ENCODE data around the gene ERBB4.
"Not testable (repeated sequence)": the region's sequence is repeated elsewhere in the genome, so short reads cannot be mapped to it uniquely, and the experiment has no call there.

Gene ERBB4

DNA sequence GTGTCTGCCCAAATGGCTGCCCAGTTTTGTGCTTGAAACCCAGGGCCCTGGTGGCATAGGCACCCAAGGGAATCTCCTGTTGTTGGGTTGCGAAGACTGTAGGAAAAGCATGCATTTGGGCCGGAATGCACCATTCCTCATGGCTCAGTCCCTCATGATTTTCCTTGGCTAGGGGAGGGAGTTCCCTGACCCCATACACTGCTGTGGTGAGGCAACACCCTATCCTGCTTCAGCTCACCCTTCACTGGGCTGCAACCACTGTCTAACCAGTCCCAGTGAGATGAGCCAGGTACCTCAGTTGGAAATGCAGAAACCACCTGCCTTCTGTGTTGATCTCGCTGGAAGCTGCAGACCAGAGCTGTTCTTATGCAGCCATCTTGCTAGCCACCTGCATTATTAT is 300.4 kb downstream of the ERBB4 start:
- H3K36me3 Mint-ChIP-seq (ENCODE audit: low read depth); DNase-seq; H3K4me3 Mint-ChIP-seq; H3K27ac Mint-ChIP-seq; H3K4me1 Mint-ChIP-seq (ENCODE audit: low read depth); H3K27me3 Mint-ChIP-seq: not testable (repeated sequence)
- H3K9me3 Mint-ChIP-seq = peaks cover 12% of the 10 kb centered on the region

- Mint-ChIP-seq H3K27me3 (no peaks in the 10 kb centered on the region), H3K4me1 (ENCODE audit: low read depth) (no peaks in the 10 kb centered on the region), H3K9me3 (peaks cover 12% of the 10 kb centered on the region), H3K27ac (no peak overlapping the region), H3K36me3 (ENCODE audit: low read depth) (no peaks in the 10 kb centered on the region), H3K4me3 (no peak overlapping the region)
- DNase-seq = no peak
Measured at GRCh38 chr2:212237350-212238095, 301.1 kb downstream of the ERBB4 start.

- Mint-ChIP-seq H3K27ac (no peak overlapping the region), H3K9me3 (peaks cover 3% of the 10 kb centered on the region), H3K36me3 (ENCODE audit: low read depth) (no peaks in the 10 kb centered on the region), H3K4me1 (ENCODE audit: low read depth) (no peaks in the 10 kb centered on the region), H3K4me3 (no peak overlapping the region), H3K27me3 (no peaks in the 10 kb centered on the region)
- no peak for DNase-seq
Measured at GRCh38 chr2:212228743-212229171, 309.8 kb downstream of the ERBB4 start.

- no peaks in the 10 kb centered on the region for H3K27me3 Mint-ChIP-seq
- H3K9me3 Mint-ChIP-seq = peaks cover 3% of the 10 kb centered on the region
- no peaks in the 10 kb centered on the region for H3K36me3 Mint-ChIP-seq (ENCODE audit: low read depth)
- DNase-seq = no peak
- no peak overlapping the region for H3K4me3 Mint-ChIP-seq
- no peaks in the 10 kb centered on the region for H3K4me1 Mint-ChIP-seq (ENCODE audit: low read depth)
- H3K27ac Mint-ChIP-seq = no peak overlapping the region
Measured at GRCh38 chr2:212227755-212228154, 310.8 kb downstream of the ERBB4 start.

GRCh38 chr2:212226114-212226513 is 312.5 kb downstream of the ERBB4 start:
- no peak for DNase-seq
- Mint-ChIP-seq H3K9me3 (peaks cover 5% of the 10 kb centered on the region), H3K27me3 (no peaks in the 10 kb centered on the region), H3K4me3 (no peak overlapping the region), H3K27ac (no peak overlapping the region), H3K4me1 (ENCODE audit: low read depth) (no peaks in the 10 kb centered on the region), H3K36me3 (ENCODE audit: low read depth) (no peaks in the 10 kb centered on the region)

DNA sequence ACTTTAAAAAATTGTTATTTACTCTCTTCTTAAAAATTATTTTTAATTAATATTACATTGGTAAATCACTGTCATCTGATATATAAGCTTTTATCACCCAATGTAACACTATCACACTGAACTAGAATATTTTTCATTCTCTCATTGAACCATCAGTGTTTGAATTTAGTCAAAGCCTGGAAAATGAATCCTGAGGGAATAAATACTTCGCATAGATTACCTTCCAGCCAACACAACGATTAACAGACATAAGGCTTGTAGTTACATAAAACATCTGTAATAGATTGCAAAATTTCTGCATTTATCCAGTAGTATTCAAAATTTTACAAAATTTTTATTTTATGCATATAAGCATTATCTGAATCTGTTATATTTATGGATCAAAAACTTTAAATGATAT is 314.9 kb downstream of the ERBB4 start:
- H3K36me3 Mint-ChIP-seq (ENCODE audit: low read depth) = no peaks in the 10 kb centered on the region
- H3K9me3 Mint-ChIP-seq = peaks cover 2% of the 10 kb centered on the region
- no peak for DNase-seq
- no peaks in the 10 kb centered on the region for H3K4me1 Mint-ChIP-seq (ENCODE audit: low read depth)
- H3K27ac Mint-ChIP-seq = no peak overlapping the region
- no peak overlapping the region for H3K4me3 Mint-ChIP-seq
- H3K27me3 Mint-ChIP-seq = no peaks in the 10 kb centered on the region

DNA sequence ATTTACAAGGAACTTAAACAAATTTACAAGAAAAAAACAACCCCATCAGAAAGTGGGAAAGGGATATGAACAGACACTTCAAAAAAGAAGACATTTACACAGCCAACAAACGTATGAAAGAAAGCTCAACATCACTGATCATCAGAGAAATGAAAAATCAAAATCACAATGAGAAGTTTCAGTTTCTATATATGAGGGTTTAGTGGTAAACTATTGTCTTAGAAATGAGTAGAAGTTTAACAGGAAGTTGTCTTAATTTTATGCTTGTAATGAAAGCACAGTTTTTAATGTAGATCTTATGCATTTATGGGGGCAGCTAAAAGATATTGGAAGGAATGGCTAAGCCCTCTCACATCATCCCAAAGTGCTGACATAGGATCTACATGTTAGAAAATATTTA is 325.4 kb downstream of the ERBB4 start:
- Mint-ChIP-seq H3K4me3 (no peak overlapping the region), H3K27ac (no peak overlapping the region), H3K27me3 (no peaks in the 10 kb centered on the region), H3K36me3 (ENCODE audit: low read depth) (no peaks in the 10 kb centered on the region), H3K4me1 (ENCODE audit: low read depth) (no peaks in the 10 kb centered on the region), H3K9me3 (peaks cover 2% of the 10 kb centered on the region)
- no peak for DNase-seq

DNA sequence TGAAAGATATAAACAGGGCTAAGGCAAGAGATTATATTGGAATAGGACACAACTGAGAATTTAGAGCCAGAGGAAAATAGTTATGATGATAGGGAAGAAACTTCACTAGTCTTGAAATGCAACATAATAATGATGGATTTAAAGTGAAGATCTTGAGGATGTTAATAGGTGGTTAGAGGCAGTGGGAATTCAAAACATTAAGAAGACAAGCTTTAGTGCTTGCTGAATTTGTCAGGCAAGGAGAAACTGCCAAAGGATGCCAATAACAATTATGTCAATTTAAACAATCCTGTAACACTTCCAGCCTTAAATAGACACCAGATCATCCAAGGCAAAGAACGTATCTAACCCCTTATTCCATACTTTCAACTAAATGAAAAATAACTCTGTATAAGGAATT is 330.1 kb downstream of the ERBB4 start:
- H3K27ac Mint-ChIP-seq = no peak overlapping the region
- H3K27me3 Mint-ChIP-seq = no peaks in the 10 kb centered on the region
- peaks cover 5% of the 10 kb centered on the region for H3K9me3 Mint-ChIP-seq
- H3K4me3 Mint-ChIP-seq = no peak overlapping the region
- no peaks in the 10 kb centered on the region for H3K36me3 Mint-ChIP-seq (ENCODE audit: low read depth)
- no peak for DNase-seq
- no peaks in the 10 kb centered on the region for H3K4me1 Mint-ChIP-seq (ENCODE audit: low read depth)

DNA sequence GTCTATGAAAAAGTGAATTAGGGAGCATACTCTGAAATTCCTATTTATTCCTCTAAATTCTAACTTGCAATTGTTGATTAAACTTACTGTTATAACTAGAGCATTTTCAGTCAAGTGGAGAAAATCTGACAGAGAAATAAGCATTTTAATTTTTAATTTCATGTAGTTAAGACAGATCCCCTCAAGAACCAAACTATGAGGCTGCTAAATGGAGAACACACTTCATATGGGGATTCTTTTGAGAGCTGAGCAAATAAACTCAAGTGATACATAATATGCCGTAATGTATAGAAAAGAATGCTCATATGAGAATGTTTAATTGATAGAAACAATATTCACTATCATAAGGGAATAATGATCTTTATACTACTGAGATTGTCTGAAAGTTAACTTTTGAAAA is 340.8 kb downstream of the ERBB4 start:
- Mint-ChIP-seq H3K4me1 (ENCODE audit: low read depth) (no peaks in the 10 kb centered on the region), H3K9me3 (no peaks in the 10 kb centered on the region), H3K36me3 (ENCODE audit: low read depth) (no peaks in the 10 kb centered on the region), H3K27me3 (no peaks in the 10 kb centered on the region), H3K4me3 (no peak overlapping the region), H3K27ac (no peak overlapping the region)
- DNase-seq = no peak

DNA sequence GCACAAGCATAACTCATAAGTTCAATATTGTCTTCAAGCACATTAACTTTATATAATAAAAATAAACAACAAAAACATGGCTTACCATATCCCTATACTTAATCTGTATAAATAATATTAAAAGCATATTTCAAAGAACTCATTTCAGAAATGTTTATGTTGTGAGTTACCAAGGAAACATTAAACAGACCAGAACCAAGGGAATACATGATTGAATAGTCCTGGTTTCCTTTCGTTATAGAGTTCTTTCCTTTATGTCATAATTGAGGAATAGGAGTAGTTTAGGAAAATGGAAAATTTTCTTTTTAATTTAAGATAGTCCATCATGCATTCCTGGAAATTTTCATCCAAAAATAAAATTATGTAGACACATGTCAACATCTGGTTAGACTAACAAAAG is 343.0 kb downstream of the ERBB4 start:
- no peaks in the 10 kb centered on the region for H3K36me3 Mint-ChIP-seq (ENCODE audit: low read depth)
- DNase-seq = no peak
- no peak overlapping the region for H3K4me3 Mint-ChIP-seq
- H3K27ac Mint-ChIP-seq = no peak overlapping the region
- no peaks in the 10 kb centered on the region for H3K27me3 Mint-ChIP-seq
- H3K9me3 Mint-ChIP-seq = no peaks in the 10 kb centered on the region
- no peaks in the 10 kb centered on the region for H3K4me1 Mint-ChIP-seq (ENCODE audit: low read depth)

DNA sequence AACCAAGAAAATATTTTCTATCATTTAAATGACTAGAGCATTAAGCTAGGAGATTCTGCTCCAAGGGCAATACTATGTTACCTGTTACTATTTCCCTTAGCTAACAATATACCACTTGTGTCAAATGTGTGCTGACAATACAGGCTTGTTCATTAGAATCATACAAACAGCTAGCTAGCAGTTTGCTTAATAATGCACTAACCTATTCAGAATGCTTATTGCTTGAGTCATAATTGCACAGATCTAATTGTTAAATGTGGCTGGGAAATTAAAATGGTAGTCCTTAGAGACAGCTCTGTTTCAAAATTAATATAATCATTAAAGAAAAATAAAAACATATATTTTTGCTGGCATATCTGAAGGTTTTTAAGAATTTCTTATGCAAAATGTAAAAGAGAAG is 344.2 kb downstream of the ERBB4 start:
- Mint-ChIP-seq H3K4me3 (no peak overlapping the region), H3K9me3 (no peaks in the 10 kb centered on the region), H3K36me3 (ENCODE audit: low read depth) (no peaks in the 10 kb centered on the region), H3K27me3 (no peaks in the 10 kb centered on the region), H3K27ac (no peak overlapping the region), H3K4me1 (ENCODE audit: low read depth) (no peaks in the 10 kb centered on the region)
- DNase-seq = no peak

GRCh38 chr2:212193803-212194202 is 344.8 kb downstream of the ERBB4 start:
- no peak for DNase-seq

GRCh38 chr2:212193056-212193455 is 345.5 kb downstream of the ERBB4 start:
- no peak overlapping the region for H3K4me3 Mint-ChIP-seq
- no peak for DNase-seq
- no peak overlapping the region for H3K27ac Mint-ChIP-seq
- no peaks in the 10 kb centered on the region for H3K27me3 Mint-ChIP-seq
- no peaks in the 10 kb centered on the region for H3K4me1 Mint-ChIP-seq (ENCODE audit: low read depth)
- no peaks in the 10 kb centered on the region for H3K9me3 Mint-ChIP-seq
- no peaks in the 10 kb centered on the region for H3K36me3 Mint-ChIP-seq (ENCODE audit: low read depth)

More at GRCh38 chr2:212193803-212194202, 344.8 kb downstream of the ERBB4 start:
- Mint-ChIP-seq H3K4me3 (no peak overlapping the region), H3K4me1 (ENCODE audit: low read depth) (no peaks in the 10 kb centered on the region), H3K27me3 (no peaks in the 10 kb centered on the region), H3K27ac (no peak overlapping the region), H3K9me3 (no peaks in the 10 kb centered on the region), H3K36me3 (ENCODE audit: low read depth) (no peaks in the 10 kb centered on the region)

DNA sequence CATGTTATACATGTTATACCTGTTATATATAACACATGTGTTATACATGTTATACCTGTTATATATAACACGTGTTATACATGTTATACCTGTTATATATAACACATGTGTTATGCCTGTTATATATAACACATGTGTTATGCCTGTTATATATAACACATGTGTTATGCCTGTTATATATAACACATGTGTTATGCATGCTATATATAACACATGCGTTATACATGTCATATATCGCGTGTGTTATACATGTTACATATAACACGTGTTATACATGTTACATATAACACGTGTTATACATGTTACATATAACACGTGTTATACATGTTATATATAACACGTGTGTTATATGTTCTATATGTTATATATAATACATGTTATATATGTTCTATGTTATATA is 347.2 kb downstream of the ERBB4 start:
- H3K27ac Mint-ChIP-seq; DNase-seq; H3K4me3 Mint-ChIP-seq; H3K4me1 Mint-ChIP-seq (ENCODE audit: low read depth); H3K27me3 Mint-ChIP-seq; H3K36me3 Mint-ChIP-seq (ENCODE audit: low read depth); H3K9me3 Mint-ChIP-seq: not testable (repeated sequence)

- Mint-ChIP-seq H3K36me3 (ENCODE audit: low read depth) (no peaks in the 10 kb centered on the region), H3K27ac (no peak overlapping the region), H3K9me3 (no peaks in the 10 kb centered on the region), H3K27me3 (no peaks in the 10 kb centered on the region), H3K4me1 (ENCODE audit: low read depth) (no peaks in the 10 kb centered on the region), H3K4me3 (no peak overlapping the region)
- no peak for DNase-seq
Measured at GRCh38 chr2:212186166-212186565, 352.4 kb downstream of the ERBB4 start.

DNA sequence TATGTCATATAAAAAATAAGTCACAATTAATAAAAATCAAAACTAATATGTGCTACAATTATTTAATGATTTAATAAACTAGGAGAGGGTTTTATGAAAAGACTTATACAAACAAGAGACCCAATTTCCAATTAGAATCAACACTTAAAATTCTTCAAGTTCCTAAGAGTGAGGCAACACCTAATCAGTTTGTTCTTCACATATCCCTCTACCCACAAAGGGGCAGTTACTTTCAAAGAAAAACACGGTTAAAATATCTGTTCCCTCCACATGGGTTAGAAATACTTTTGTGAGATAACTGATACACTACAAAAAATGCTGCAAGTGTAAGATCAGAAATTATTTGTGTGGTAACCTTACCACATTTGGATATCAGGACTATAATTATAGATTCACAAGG is 357.0 kb downstream of the ERBB4 start:
- no peak for DNase-seq
- H3K9me3 Mint-ChIP-seq = no peaks in the 10 kb centered on the region
- no peak overlapping the region for H3K4me3 Mint-ChIP-seq
- no peaks in the 10 kb centered on the region for H3K4me1 Mint-ChIP-seq (ENCODE audit: low read depth)
- H3K27me3 Mint-ChIP-seq = no peaks in the 10 kb centered on the region
- H3K27ac Mint-ChIP-seq = no peak overlapping the region
- no peaks in the 10 kb centered on the region for H3K36me3 Mint-ChIP-seq (ENCODE audit: low read depth)

Measured in activated T-cell treated with anti-CD3 and anti-CD28 coated beads, Interleukin-2, amount 50 U/mL, for 24 hours (primary cell).